PC-3 (cell line): Measurements from ENCODE around the gene WNK4.
A peak's percentile ranks its signal among the peaks of the same experiment; 100 is the strongest.

Experiments
- CTCF ChIP-seq: fragments of 300-600 bp; sonication (generic); conservative IDR thresholded peaks from 2 replicates; pipeline ENCODE4 v1.5.1; 2017; ENCODE audit warnings: antibody characterized with exemption, low read depth, mild to moderate bottlenecking, low read length
- EZH2phosphoT487 ChIP-seq: fragments of 300-600 bp; sonication (generic); IDR thresholded peaks from 2 replicates; pipeline ENCODE4 v1.6.1; 2018; ENCODE audit warnings: mild to moderate bottlenecking, antibody characterized with exemption, low read length, borderline replicate concordance

DNA sequence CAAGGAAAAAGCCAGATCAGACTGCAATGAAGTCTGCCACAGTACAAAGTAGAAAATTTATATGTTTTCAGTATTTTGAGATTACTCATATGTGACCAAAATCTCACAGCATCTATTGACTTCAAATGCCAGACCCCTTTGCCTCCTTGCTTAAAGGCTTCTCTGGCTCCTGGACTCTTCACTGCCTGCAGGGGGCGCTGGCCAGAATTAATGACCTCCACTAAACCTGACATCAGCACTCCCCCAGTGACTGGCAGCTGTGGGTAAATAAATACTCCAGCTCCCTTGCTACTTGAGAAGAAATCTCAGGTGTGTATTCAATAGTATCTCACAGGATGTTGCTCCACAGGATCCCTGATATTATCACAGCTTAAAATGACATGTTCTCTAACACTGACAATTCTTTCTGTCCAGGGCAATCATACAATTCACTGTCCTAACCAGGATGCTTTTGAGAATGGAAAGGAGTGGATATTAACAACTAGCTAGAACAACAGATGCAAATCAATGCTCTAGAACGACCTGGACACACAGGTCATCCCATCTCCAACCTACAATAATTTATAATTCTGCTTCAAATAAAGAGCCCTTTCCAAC, 39.6 kb downstream of the WNK4 start:
- TF ChIP-seq CTCF (peak; percentile 86), EZH2phosphoT487 (no peak)
